Epithelial cell of esophagus (primary cell): ENCODE data around the gene LAMTOR2.

Experiments used
- DNase-seq: peaks from one replicate; pipeline ENCODE4 v3.0.0; 2010; ENCODE audit warnings: low read depth
- H3K4me3 ChIP-seq: 2 replicates; pipeline ENCODE4 v1.5.1; 2011; ENCODE audit warnings: mild to moderate bottlenecking, low read length, control low read depth
- CTCF ChIP-seq: IDR thresholded peaks from 2 replicates; pipeline ENCODE4 v1.5.1; 2011; ENCODE audit warnings: low read depth, mild to moderate bottlenecking, low read length, control low read depth, inconsistent platforms; ENCODE audit not compliant: insufficient read depth; ENCODE audit errors: missing control alignments

Gene LAMTOR2

GRCh38 chr1:156054500-156055280 is at the start of gene LAMTOR2:
LAMTOR2 (plus strand) TSS chr1:156054782; CDS start chr1:156054890, 108 bp downstream.
- no peak for TF ChIP-seq CTCF
- DNase-seq = peak; percentile 97
- peak within 1 kb of the TSS; percentile 95 for H3K4me3 ChIP-seq

- DNase-seq = no peak
- H3K4me3 ChIP-seq = no peak overlapping the region
- TF ChIP-seq CTCF = no peak
Observed at GRCh38 chr1:156004843-156005584, 49.6 kb upstream of the LAMTOR2 start.

- H3K4me3 ChIP-seq = no peak overlapping the region
- no peak for TF ChIP-seq CTCF
- DNase-seq = peak; percentile 30
Observed at GRCh38 chr1:156006666-156007376, 47.8 kb upstream of the LAMTOR2 start.

GRCh38 chr1:156009404-156009803 is 45.2 kb upstream of the LAMTOR2 start:
- TF ChIP-seq CTCF = no peak
- H3K4me3 ChIP-seq = no peak overlapping the region
- no peak for DNase-seq

- DNase-seq = no peak
- no peak for TF ChIP-seq CTCF
- H3K4me3 ChIP-seq = no peak overlapping the region
Observed at GRCh38 chr1:156012051-156012817, 42.3 kb upstream of the LAMTOR2 start.

- no peak for TF ChIP-seq CTCF
- H3K4me3 ChIP-seq = no peak overlapping the region
- no peak for DNase-seq
Observed at GRCh38 chr1:156014829-156015228, 39.8 kb upstream of the LAMTOR2 start.
